HCT116 (cell line): ENCODE data around the gene TMEM26. TPM values are rescaled to one million over a fixed set of nuclear protein-coding genes. Genes with fewer than 3 reads are reported as not detected.

ENCODE experiments used
- ATAC-seq: fragments of 200-7000 bp; cut with Tn5 transposase; 2 replicates; pipeline ENCODE4 v1.9.1; 2020; ENCODE audit warnings: mild to moderate bottlenecking, moderate library complexity
- BruUV-seq: library from RNA; stranded (reverse); fragments of 400-500 nt; replicated peaks from 2 replicates; lab custom pipeline; 2021; lab: Mats Ljungman, UMichigan
- CTCF ChIA-PET: fragments of 300-600 bp; sonication (Branson Sonifier 250); formaldehyde crosslinking; loops from one replicate; lab custom pipeline; 2021; ENCODE audit warnings: antibody characterized with exemption; lab: Charles Lee
- POLR2A ChIA-PET: fragments of 300-600, 350-600 bp; sonication (Branson Sonifier 250); formaldehyde crosslinking; loops from one replicate; lab custom pipeline; 2021; ENCODE audit warnings: antibody characterized with exemption; lab: Charles Lee
- RAD21 ChIA-PET, 2 experiments: fragments of 300-600 bp; sonication (Branson Sonifier 250); formaldehyde crosslinking; loops; one replicate each; lab custom pipeline; 2023; ENCODE audit warnings: low total read pairs in 2 of 2; ENCODE audit not compliant: uncharacterized antibody in 2 of 2, unreplicated experiment in 2 of 2, low non-redundant PET in 1 of 2; lab: Charles Lee
- DNase-seq: peaks from one replicate; pipeline ENCODE4 v3.0.0-alpha.2; 2010; ENCODE audit warnings: low read depth, low spot score
- H2AFZ ChIP-seq: fragments of 200-600 bp; shearing (Covaris generic), sonication (generic); 2 replicates; pipeline ENCODE4 v1.6.1; 2017; ENCODE audit warnings: low read depth, mixed run types, mixed read lengths, antibody characterized with exemption, low read length; ENCODE audit not compliant: poor library complexity, severe bottlenecking
- H3K27ac ChIP-seq: 2 replicates; pipeline ENCODE4 v1.5.1; 2012; ENCODE audit warnings: low read depth, low read length
- H3K27me3 ChIP-seq: fragments of 200-600 bp; sonication (generic); 2 replicates; pipeline ENCODE4 v1.6.1; 2016; ENCODE audit warnings: mixed run types, low read length, mixed read lengths; ENCODE audit not compliant: insufficient read depth
- H3K36me3 ChIP-seq, 2 experiments: fragments of 200-500 bp in 1 of 2; fragments of 200-600 bp in 1 of 2; sonication (Bioruptor generic) in 1 of 2; sonication (generic) in 1 of 2; 2 replicates each; pipeline versions ENCODE4 v1.5.1 to v1.6.1; 2014 to 2016; ENCODE audit warnings: low read length in 2 of 2, inconsistent platforms in 1 of 2, mixed read lengths in 1 of 2, mixed run types in 1 of 2; ENCODE audit not compliant: insufficient read depth in 2 of 2, control insufficient read depth in 1 of 2
- H3K4me1 ChIP-seq, 2 experiments: fragments of 200-600 bp in 1 of 2; sonication (generic) in 1 of 2; 2 replicates each; pipeline versions ENCODE4 v1.5.1 to v1.6.1; 2012 to 2017; ENCODE audit warnings: low read length in 2 of 2, inconsistent platforms in 1 of 2, mild to moderate bottlenecking in 1 of 2, mixed read lengths in 1 of 2, mixed run types in 1 of 2, moderate library complexity in 1 of 2; ENCODE audit not compliant: insufficient read depth in 2 of 2, control insufficient read depth in 1 of 2
- H3K4me2 ChIP-seq: fragments of 200-600 bp; sonication (generic); 2 replicates; pipeline ENCODE4 v1.6.1; 2017; ENCODE audit warnings: mixed run types, low read length, mixed read lengths
- H3K4me3 ChIP-seq, 2 experiments: fragments of 200-600 bp in 1 of 2; sonication (generic) in 1 of 2; replicated peaks in 1 of 2; 2 replicates each; pipeline ENCODE4 v1.5.1; 2011 to 2016; ENCODE audit warnings: low read length in 2 of 2, control low read depth in 1 of 2, low read depth in 1 of 2, mild to moderate bottlenecking in 1 of 2, mixed read lengths in 1 of 2, mixed run types in 1 of 2
- H3K79me2 ChIP-seq: fragments of 200-600 bp; sonication (generic); 2 replicates; pipeline ENCODE4 v1.6.1; 2017; ENCODE audit warnings: mild to moderate bottlenecking, mixed run types, low read length, moderate library complexity, mixed read lengths; ENCODE audit not compliant: insufficient read depth
- H3K9ac ChIP-seq: fragments of 200-600 bp; sonication (generic); 2 replicates; pipeline ENCODE4 v1.6.1; 2016; ENCODE audit warnings: low read length, mixed read lengths
- H3K9me2 ChIP-seq: fragments of 200-600 bp; sonication (generic), shearing (Covaris generic); 2 replicates; pipeline ENCODE4 v1.6.1; 2017; ENCODE audit warnings: mixed run types, mild to moderate bottlenecking, moderate library complexity; ENCODE audit not compliant: insufficient read depth
- H3K9me3 ChIP-seq, 2 experiments: fragments of 200-500 bp in 1 of 2; fragments of 200-600 bp in 1 of 2; sonication (Bioruptor generic) in 1 of 2; sonication (generic) in 1 of 2; 2 replicates each; pipeline ENCODE4 v1.6.1; 2014 to 2017; ENCODE audit warnings: low read length in 2 of 2, mixed read lengths in 2 of 2, inconsistent platforms in 1 of 2, low read depth in 1 of 2, mild to moderate bottlenecking in 1 of 2, mixed run types in 1 of 2, moderate library complexity in 1 of 2; ENCODE audit not compliant: control insufficient read depth in 1 of 2, insufficient read depth in 1 of 2
- H4K20me1 ChIP-seq: fragments of 200-600 bp; sonication (generic), shearing (Covaris generic); 2 replicates; pipeline ENCODE4 v1.6.1; 2017; ENCODE audit warnings: mixed run types, mild to moderate bottlenecking, moderate library complexity; ENCODE audit not compliant: insufficient read depth
- CBX3 ChIP-seq: IDR thresholded peaks from 2 replicates; pipeline ENCODE4 v1.6.1; 2012; ENCODE audit warnings: low read depth
- ELF1 ChIP-seq: IDR thresholded peaks from 2 replicates; pipeline ENCODE4 v1.6.1; 2012; ENCODE audit warnings: low read depth, borderline replicate concordance
- EZH2phosphoT487 ChIP-seq: fragments of 200-600 bp; IDR thresholded peaks from 2 replicates; pipeline ENCODE4 v1.6.1; 2018; ENCODE audit warnings: antibody characterized with exemption, borderline replicate concordance
- FOSL1 ChIP-seq: IDR thresholded peaks from 2 replicates; pipeline ENCODE4 v1.6.1; 2012; ENCODE audit warnings: low read depth
- JUND ChIP-seq: IDR thresholded peaks from 2 replicates; pipeline ENCODE4 v1.6.1; 2012
- POLR2A ChIP-seq: IDR thresholded peaks from 2 replicates; pipeline ENCODE4 v1.7.0; 2011; ENCODE audit warnings: borderline replicate concordance; ENCODE audit not compliant: insufficient read depth, insufficient read length; ENCODE audit errors: extremely low read depth
- POLR2AphosphoS5 ChIP-seq: IDR thresholded peaks from 2 replicates; pipeline ENCODE4 v1.6.1; 2011; ENCODE audit warnings: mild to moderate bottlenecking, low read depth, low read length, moderate library complexity
- RAD21 ChIP-seq: IDR thresholded peaks from 2 replicates; pipeline ENCODE4 v1.6.1; 2012; ENCODE audit warnings: low read depth, mild to moderate bottlenecking
- SIN3A ChIP-seq: IDR thresholded peaks from 2 replicates; pipeline ENCODE4 v1.6.1; 2012; ENCODE audit warnings: low read depth
- SRF ChIP-seq: IDR thresholded peaks from 2 replicates; pipeline ENCODE4 v1.6.1; 2012; ENCODE audit warnings: low read depth
- TCF7L2 ChIP-seq: IDR thresholded peaks from 2 replicates; pipeline ENCODE4 v1.7.0; 2011; ENCODE audit warnings: borderline replicate concordance, inconsistent platforms; ENCODE audit not compliant: insufficient read depth, insufficient read length; ENCODE audit errors: extremely low read depth
- intact Hi-C: fragments of 100-400 bp; cut with micrococcal nuclease; formaldehyde crosslinking; loops from 2 replicates; pipeline ENCODE4 v1.10.0; 2022
- total RNA-seq: library from RNA; stranded (reverse); gene quantifications from one replicate; pipeline ENCODE4 v1.2.1, GENCODE V29; 2021; ENCODE audit not compliant: unreplicated experiment
- TF ChIP-seq, protein P1 (sequence below): IDR thresholded peaks from 2 replicates; pipeline ENCODE4 v1.6.1; 2011; ENCODE audit warnings: mild to moderate bottlenecking, low read length, moderate library complexity; ENCODE audit not compliant: insufficient replicate concordance; ENCODE audit errors: extremely low read depth
- TF ChIP-seq, protein P2 (sequence below): IDR thresholded peaks from 2 replicates; pipeline ENCODE4 v1.6.1; 2012
- TF ChIP-seq, protein P3 (sequence below): IDR thresholded peaks from 2 replicates; pipeline ENCODE4 v1.6.1; 2012; ENCODE audit warnings: low read depth

The TMEM26 gene
- total RNA-seq, 1 experiment from 2014 or later, result not detected

- no peaks in the 10 kb centered on the region for H3K79me2 ChIP-seq
- H3K9ac ChIP-seq, result no peak overlapping the region
- H3K36me3 ChIP-seq, result no peaks in the 10 kb centered on the region
- POLR2A ChIA-PET, result no interaction called here
- RAD21 ChIA-PET, result no interaction called here
- CTCF ChIA-PET, result no interaction called here
- ATAC-seq (no peak), DNase-seq (no peak)
- no peaks in the 10 kb centered on the region for H3K27me3 ChIP-seq
- H3K4me1 ChIP-seq, result no peaks in the 10 kb centered on the region
- no peak overlapping the region for H3K4me2 ChIP-seq
- no peaks in the 10 kb centered on the region for H3K9me2 ChIP-seq
- no TSS peak for BruUV-seq
- no peaks in the 10 kb centered on the region for H3K9me3 ChIP-seq
- no peaks in the 10 kb centered on the region for H4K20me1 ChIP-seq
- no peak overlapping the region for H3K27ac ChIP-seq
- TF ChIP-seq, protein P1, sequence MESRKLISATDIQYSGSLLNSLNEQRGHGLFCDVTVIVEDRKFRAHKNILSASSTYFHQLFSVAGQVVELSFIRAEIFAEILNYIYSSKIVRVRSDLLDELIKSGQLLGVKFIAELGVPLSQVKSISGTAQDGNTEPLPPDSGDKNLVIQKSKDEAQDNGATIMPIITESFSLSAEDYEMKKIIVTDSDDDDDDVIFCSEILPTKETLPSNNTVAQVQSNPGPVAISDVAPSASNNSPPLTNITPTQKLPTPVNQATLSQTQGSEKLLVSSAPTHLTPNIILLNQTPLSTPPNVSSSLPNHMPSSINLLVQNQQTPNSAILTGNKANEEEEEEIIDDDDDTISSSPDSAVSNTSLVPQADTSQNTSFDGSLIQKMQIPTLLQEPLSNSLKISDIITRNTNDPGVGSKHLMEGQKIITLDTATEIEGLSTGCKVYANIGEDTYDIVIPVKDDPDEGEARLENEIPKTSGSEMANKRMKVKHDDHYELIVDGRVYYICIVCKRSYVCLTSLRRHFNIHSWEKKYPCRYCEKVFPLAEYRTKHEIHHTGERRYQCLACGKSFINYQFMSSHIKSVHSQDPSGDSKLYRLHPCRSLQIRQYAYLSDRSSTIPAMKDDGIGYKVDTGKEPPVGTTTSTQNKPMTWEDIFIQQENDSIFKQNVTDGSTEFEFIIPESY, result no peak
- TF ChIP-seq CBX3 (no peak), FOSL1 (no peak), ELF1 (no peak), SIN3A (no peak), POLR2AphosphoS5 (no peak)
- TF ChIP-seq, protein P2, sequence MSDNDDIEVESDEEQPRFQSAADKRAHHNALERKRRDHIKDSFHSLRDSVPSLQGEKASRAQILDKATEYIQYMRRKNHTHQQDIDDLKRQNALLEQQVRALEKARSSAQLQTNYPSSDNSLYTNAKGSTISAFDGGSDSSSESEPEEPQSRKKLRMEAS, result no peak
- intact Hi-C loops, result no loop called here
- no peak overlapping the region for H3K4me3 ChIP-seq
- no peak overlapping the region for H2AFZ ChIP-seq
These were observed 33.1 kb upstream of the TMEM26 start for GRCh38 chr10:61486251-61486650.

DNA sequence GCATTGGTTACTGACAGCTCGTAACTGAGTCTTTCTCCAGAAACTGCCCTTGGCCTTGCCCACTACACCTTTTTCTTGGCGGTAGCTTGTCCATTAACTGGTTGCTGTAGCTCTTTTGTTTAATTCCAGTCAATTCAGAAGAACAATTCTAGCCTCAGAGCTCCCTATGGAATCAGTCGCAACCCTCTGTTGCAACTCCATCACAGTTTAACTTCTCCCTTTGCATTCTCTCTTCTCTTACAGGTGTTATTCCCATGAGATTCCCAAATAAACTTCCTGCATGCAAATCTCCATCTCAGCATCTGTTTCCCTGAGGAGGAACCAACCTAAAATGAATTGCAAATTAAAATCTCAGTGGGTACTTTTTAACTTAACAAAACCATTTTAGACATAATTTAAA lies 28.4 kb upstream of the TMEM26 start:
- POLR2A ChIA-PET, result no interaction called here
- ATAC-seq (no peak), DNase-seq (no peak)
- no peaks in the 10 kb centered on the region for H3K27me3 ChIP-seq
- H3K9me3 ChIP-seq, result no peaks in the 10 kb centered on the region
- H3K9ac ChIP-seq, result no peak overlapping the region
- RAD21 ChIA-PET, result no interaction called here
- CTCF ChIA-PET, result no interaction called here
- no peaks in the 10 kb centered on the region for H3K79me2 ChIP-seq
- H3K36me3 ChIP-seq, result no peaks in the 10 kb centered on the region
- H3K4me1 ChIP-seq, result no peaks in the 10 kb centered on the region
- H3K4me2 ChIP-seq, result no peak overlapping the region
- no peak overlapping the region for H3K4me3 ChIP-seq
- intact Hi-C loops, result no loop called here
- no peak overlapping the region for H3K27ac ChIP-seq
- no peaks in the 10 kb centered on the region for H3K9me2 ChIP-seq
- no peak overlapping the region for H2AFZ ChIP-seq
- no TSS peak for BruUV-seq
- no peaks in the 10 kb centered on the region for H4K20me1 ChIP-seq
- TF ChIP-seq SRF, result no peak
- TF ChIP-seq RAD21, result no peak
- no peak for TF ChIP-seq POLR2A
- TF ChIP-seq EZH2phosphoT487, result no peak
- TF ChIP-seq, protein P1, result no peak
- TF ChIP-seq TCF7L2, result no peak
- TF ChIP-seq, protein P3, sequence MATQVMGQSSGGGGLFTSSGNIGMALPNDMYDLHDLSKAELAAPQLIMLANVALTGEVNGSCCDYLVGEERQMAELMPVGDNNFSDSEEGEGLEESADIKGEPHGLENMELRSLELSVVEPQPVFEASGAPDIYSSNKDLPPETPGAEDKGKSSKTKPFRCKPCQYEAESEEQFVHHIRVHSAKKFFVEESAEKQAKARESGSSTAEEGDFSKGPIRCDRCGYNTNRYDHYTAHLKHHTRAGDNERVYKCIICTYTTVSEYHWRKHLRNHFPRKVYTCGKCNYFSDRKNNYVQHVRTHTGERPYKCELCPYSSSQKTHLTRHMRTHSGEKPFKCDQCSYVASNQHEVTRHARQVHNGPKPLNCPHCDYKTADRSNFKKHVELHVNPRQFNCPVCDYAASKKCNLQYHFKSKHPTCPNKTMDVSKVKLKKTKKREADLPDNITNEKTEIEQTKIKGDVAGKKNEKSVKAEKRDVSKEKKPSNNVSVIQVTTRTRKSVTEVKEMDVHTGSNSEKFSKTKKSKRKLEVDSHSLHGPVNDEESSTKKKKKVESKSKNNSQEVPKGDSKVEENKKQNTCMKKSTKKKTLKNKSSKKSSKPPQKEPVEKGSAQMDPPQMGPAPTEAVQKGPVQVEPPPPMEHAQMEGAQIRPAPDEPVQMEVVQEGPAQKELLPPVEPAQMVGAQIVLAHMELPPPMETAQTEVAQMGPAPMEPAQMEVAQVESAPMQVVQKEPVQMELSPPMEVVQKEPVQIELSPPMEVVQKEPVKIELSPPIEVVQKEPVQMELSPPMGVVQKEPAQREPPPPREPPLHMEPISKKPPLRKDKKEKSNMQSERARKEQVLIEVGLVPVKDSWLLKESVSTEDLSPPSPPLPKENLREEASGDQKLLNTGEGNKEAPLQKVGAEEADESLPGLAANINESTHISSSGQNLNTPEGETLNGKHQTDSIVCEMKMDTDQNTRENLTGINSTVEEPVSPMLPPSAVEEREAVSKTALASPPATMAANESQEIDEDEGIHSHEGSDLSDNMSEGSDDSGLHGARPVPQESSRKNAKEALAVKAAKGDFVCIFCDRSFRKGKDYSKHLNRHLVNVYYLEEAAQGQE, result no peak
- no peak for TF ChIP-seq JUND
